T47D (cell line): ENCODE data around the gene ZIC1.

ENCODE experiments used
- DNase-seq, 2 experiments: peaks; one replicate each; pipeline versions ENCODE4 v3.0.0 to v3.0.0-alpha.2; 2011 to 2012; ENCODE audit warnings: low read depth in 1 of 2, low spot score in 1 of 2
- JUND ChIP-seq: IDR thresholded peaks from 2 replicates; pipeline ENCODE4 v1.6.1; 2012; ENCODE audit warnings: low read depth
- in situ Hi-C: cut with HindIII; loops from 2 replicates; pipeline ENCODE4 v1.10.0; 2016; ENCODE audit warnings: low sequenced_read_pairs, low pct_unique_long_range_greater_than_20kb

ZIC1 gene

GRCh38 chr3:147426931-147427330, 17.8 kb downstream of the ZIC1 start:
- no peak for TF ChIP-seq JUND
- no peak for DNase-seq
- in situ Hi-C loops = no loop called here

GRCh38 chr3:147427746-147428145, 18.6 kb downstream of the ZIC1 start:
- in situ Hi-C loops = no loop called here
- no peak for DNase-seq
- no peak for TF ChIP-seq JUND

GRCh38 chr3:147428326-147428725, 19.2 kb downstream of the ZIC1 start:
- in situ Hi-C loops = no loop called here
- DNase-seq = no peak
- TF ChIP-seq JUND = no peak

GRCh38 chr3:147428754-147429153, 19.6 kb downstream of the ZIC1 start:
- in situ Hi-C loops = no loop called here
- DNase-seq = no peak
- no peak for TF ChIP-seq JUND

- no peak for TF ChIP-seq JUND
- no peak for DNase-seq
- in situ Hi-C loops = no loop called here
Measured at GRCh38 chr3:147431751-147432150, 22.6 kb downstream of the ZIC1 start.

DNA sequence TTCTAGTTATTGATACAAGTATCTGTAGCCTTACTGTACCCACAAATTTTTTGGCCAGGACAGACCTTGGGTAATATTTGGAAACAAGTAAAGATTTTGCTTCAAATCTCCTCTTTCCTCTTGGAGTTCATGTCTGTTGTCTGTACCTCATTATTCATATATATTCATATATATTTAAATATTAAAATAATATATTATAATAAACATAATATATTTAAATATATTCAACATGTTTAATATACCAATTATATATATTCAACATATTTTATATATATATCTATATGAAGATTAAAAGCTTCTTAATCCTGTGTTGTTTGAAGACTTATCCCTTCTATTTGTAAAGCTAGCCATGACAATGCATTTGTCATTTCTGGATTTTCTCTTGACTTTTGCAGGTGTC, 38.1 kb downstream of the ZIC1 start:
- DNase-seq = no peak
- TF ChIP-seq JUND = no peak
- in situ Hi-C loops = no loop called here

DNA sequence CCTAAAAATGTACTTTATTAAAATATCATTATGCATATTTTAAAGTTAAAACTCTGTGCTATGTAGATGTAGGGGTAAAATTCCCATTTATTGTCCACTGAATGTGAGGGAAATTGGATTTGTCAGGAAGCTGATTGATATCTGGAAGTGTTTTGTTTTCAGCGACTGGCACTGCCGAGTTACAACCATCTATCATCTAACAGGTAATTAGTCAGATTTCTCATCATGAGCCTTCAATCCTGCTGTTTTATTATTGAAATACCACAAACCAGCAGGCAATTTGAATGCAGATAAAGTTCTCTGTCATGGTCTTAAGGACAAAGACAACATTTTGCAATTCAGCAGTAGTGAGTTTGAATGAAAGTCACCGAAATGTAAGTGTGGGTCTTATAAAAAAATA, 40.5 kb downstream of the ZIC1 start:
- in situ Hi-C loops = no loop called here
- no peak for DNase-seq
- TF ChIP-seq JUND = no peak

GRCh38 chr3:147458995-147459704, 50.0 kb downstream of the ZIC1 start:
- no peak for TF ChIP-seq JUND
- in situ Hi-C loops = no loop called here
- DNase-seq = no peak

DNA sequence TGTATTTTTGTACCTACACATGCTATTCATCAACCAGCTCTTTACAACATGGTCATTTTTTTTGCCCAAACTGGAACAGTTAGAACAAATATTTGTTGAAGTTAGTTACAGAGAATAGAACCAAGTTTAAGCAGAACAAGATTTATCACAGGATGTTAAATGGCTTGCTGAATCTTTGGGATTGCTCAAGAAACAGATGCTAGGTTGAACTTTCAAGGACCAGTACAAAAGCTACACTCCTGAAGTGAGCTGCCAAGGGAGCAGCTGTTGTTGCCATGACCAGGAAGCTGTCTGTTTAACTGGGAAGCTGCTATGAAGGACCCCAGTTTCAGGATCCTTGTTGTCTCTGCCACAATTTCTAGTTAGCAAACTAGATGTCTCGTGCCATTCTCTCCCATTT, 53.7 kb downstream of the ZIC1 start:
- TF ChIP-seq JUND = no peak
- DNase-seq = no peak
- in situ Hi-C loops = no loop called here
